PC-3 (cell line): ENCODE measurements around the gene PPP1R12B.

Source experiments
- CTCF ChIP-seq: fragments of 300-600 bp; sonication (generic); conservative IDR thresholded peaks from 2 replicates; pipeline ENCODE4 v1.5.1; 2017; ENCODE audit warnings: antibody characterized with exemption, low read depth, mild to moderate bottlenecking, low read length
- EZH2phosphoT487 ChIP-seq: fragments of 300-600 bp; sonication (generic); IDR thresholded peaks from 2 replicates; pipeline ENCODE4 v1.6.1; 2018; ENCODE audit warnings: mild to moderate bottlenecking, antibody characterized with exemption, low read length, borderline replicate concordance

GRCh38 chr1:202585590-202585933, 237.1 kb downstream of the PPP1R12B start:
- TF ChIP-seq CTCF = no peak
- TF ChIP-seq EZH2phosphoT487 = no peak
